ENCODE results near the gene PLEKHA5. TPM values are rescaled to one million over a fixed set of nuclear protein-coding genes. Genes with fewer than 3 reads are reported as not detected.
"Not testable (repeated sequence)": the region's sequence is repeated elsewhere in the genome, so short reads cannot be mapped to it uniquely, and the experiment has no call there.

Gene PLEKHA5
- total RNA-seq, 2 donors from 2014 or later, result 8.9 to 10.3 TPM

DNA sequence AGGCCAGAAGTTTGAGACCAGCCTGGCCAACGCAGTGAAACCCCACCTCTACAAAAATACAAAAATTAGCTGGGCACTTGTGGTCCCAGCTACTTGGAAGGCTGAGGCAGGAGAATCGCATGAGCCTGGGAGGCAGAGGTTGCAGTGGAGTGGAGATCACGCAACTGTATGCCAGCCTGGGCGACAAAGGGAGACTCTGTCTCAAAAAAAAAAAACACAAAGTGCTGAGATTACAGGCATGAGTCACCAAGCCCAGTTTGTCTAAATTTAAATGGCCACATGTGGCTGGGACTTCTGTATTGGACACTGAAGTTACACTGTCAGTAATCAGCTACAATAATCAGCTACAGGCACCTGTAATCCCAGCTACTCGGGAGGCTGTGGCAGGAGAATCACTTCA lies 208.9 kb downstream of the PLEKHA5 start:
- Mint-ChIP-seq H3K36me3 (ENCODE audit: low read depth) (no peaks in the 10 kb centered on the region), H3K4me1 (peaks cover 2% of the 10 kb centered on the region), H3K27ac (no peak overlapping the region), H3K27me3 (no peaks in the 10 kb centered on the region), H3K4me3 (no peak overlapping the region)
- no peak for ATAC-seq
- DNase-seq, result no peak
- no peaks in the 10 kb centered on the region for H3K9me3 ChIP-seq (ENCODE audit: control insufficient read depth, low read length, poor library complexity, severe bottlenecking)

DNA sequence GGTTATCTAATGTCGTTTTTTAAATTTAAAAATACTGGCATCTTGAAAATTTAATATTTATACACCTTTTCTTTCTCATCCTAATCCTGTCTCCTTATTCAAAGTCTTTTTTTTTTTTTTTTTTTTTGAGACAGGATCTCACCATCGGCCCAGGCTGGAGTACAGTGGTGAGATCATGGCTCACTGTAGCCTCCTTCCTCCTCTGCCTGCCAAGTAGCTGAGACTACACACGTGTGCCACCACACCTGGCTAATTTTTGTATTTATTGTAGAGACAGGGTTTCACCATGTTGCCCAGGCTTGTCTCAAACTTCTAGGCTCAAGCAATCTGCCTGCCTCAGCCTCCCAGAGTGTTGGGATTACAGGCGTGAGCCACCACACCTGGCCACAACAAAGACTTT lies 221.3 kb downstream of the PLEKHA5 start:
- not testable (repeated sequence) for H3K4me1 Mint-ChIP-seq; H3K9me3 ChIP-seq (ENCODE audit: control insufficient read depth, low read length, poor library complexity, severe bottlenecking); H3K4me3 Mint-ChIP-seq; ATAC-seq; H3K36me3 Mint-ChIP-seq (ENCODE audit: low read depth); H3K27me3 Mint-ChIP-seq; DNase-seq
- H3K27ac Mint-ChIP-seq, result peak overlapping the region; percentile 51

GRCh38 chr12:19351346-19351745 lies 221.8 kb downstream of the PLEKHA5 start:
- no peak for ATAC-seq
- peak overlapping the region; percentile 51 for H3K27ac Mint-ChIP-seq
- H3K4me1 Mint-ChIP-seq, result no peaks in the 10 kb centered on the region
- H3K9me3 ChIP-seq (ENCODE audit: control insufficient read depth, low read length, poor library complexity, severe bottlenecking), result no peaks in the 10 kb centered on the region
- DNase-seq, result no peak
- H3K36me3 Mint-ChIP-seq (ENCODE audit: low read depth), result peaks cover 5% of the 10 kb centered on the region
- H3K4me3 Mint-ChIP-seq, result no peak overlapping the region
- no peaks in the 10 kb centered on the region for H3K27me3 Mint-ChIP-seq

DNA sequence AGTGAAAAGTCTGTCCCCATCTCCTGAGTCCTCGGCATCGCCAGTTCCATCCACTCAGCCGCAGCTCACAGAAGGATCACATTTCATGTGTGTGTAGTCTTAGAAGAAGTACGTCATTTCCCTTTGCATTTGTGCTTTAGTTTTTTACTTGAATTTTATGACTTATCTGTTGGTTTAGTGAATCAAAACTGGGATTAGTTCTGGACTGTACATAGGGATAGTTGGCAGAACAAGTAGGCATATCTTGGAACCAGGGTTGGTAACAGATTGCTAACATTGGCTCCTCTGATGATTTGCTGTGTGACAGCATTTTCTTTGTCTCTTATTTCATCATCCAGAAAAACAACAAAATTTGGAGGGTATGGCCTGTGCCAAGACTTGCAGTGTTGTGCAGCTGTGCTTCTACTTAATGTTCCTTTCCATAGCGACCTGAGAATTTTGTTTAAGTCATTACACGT lies 240.2 kb downstream of the PLEKHA5 start:
- Mint-ChIP-seq H3K27me3 (no peaks in the 10 kb centered on the region), H3K36me3 (ENCODE audit: low read depth) (peaks cover 3% of the 10 kb centered on the region), H3K4me3 (no peak overlapping the region), H3K4me1 (no peaks in the 10 kb centered on the region), H3K27ac (no peak overlapping the region)
- H3K9me3 ChIP-seq (ENCODE audit: control insufficient read depth, low read length, poor library complexity, severe bottlenecking), result no peaks in the 10 kb centered on the region
- ATAC-seq (no peak), DNase-seq (no peak)

DNA sequence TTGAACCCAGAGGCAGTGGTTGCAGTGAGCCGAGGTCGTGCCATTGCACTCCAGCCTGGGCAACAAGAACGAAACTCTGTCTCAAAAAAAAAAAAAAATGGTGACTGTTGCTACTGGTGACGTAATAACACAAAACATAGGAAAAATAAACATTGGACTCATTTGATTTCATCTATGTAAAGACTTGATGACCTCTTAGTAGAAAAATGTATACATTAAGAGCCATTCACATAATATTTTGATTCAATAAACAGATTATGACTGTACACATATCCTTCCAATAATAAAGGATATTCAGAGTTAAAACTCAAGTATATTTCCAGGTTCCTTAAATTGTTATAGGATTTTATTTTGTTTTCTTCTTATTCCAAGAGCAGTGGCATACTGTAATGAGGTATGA lies 244.1 kb downstream of the PLEKHA5 start:
- Mint-ChIP-seq H3K27me3 (no peaks in the 10 kb centered on the region), H3K36me3 (ENCODE audit: low read depth) (peaks cover 3% of the 10 kb centered on the region), H3K4me3 (no peak overlapping the region), H3K27ac (no peak overlapping the region), H3K4me1 (no peaks in the 10 kb centered on the region)
- ATAC-seq (no peak), DNase-seq (no peak)
- no peaks in the 10 kb centered on the region for H3K9me3 ChIP-seq (ENCODE audit: control insufficient read depth, low read length, poor library complexity, severe bottlenecking)

DNA sequence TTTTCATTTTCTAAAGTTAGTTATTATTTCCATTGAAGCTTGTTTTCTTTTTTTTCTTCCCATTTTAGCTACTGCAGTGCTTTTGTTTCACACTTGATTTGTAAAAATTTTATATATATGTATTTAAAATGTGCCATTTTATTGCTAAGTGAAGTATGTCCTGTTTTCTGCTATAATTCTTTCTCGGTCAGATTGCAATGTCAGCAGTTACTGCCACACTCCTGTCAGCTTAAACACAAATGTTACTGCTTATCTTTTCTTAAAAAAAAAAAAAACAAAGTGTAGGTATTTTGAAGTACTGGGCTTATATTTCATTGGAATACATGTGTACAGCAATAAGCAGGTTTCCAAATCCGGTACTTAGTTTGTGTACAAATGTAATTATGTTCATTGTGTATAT lies 246.4 kb downstream of the PLEKHA5 start:
- ATAC-seq (no peak), DNase-seq (no peak)
- no peaks in the 10 kb centered on the region for H3K4me1 Mint-ChIP-seq
- no peak overlapping the region for H3K4me3 Mint-ChIP-seq
- no peak overlapping the region for H3K27ac Mint-ChIP-seq
- peaks cover 3% of the 10 kb centered on the region for H3K36me3 Mint-ChIP-seq (ENCODE audit: low read depth)
- H3K9me3 ChIP-seq (ENCODE audit: control insufficient read depth, low read length, poor library complexity, severe bottlenecking), result no peaks in the 10 kb centered on the region
- H3K27me3 Mint-ChIP-seq, result no peaks in the 10 kb centered on the region

DNA sequence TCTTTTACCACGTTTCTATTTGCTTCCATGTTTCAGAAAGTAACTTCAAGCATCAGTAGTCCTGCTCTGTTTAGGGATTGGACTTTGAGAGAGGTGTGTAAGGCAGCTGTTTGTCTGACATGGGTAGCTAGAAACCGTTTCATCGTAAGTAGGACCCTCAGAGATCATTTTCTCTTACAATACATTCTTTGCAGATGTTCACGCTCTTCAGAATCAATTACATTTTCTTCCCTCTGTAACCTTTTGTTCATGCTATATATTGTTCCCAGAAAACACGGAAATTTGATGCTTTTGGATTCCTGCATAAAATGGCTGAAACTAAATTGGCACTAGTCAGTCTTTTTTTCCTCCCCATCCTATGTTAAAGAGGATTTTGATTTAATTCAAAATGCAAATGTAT lies 247.2 kb downstream of the PLEKHA5 start:
- Mint-ChIP-seq H3K27me3 (no peaks in the 10 kb centered on the region), H3K4me3 (no peak overlapping the region), H3K27ac (no peak overlapping the region), H3K4me1 (no peaks in the 10 kb centered on the region), H3K36me3 (ENCODE audit: low read depth) (peaks cover 3% of the 10 kb centered on the region)
- ATAC-seq, result no peak
- H3K9me3 ChIP-seq (ENCODE audit: control insufficient read depth, low read length, poor library complexity, severe bottlenecking), result no peaks in the 10 kb centered on the region
- no peak for DNase-seq

- H3K27me3 Mint-ChIP-seq, result no peaks in the 10 kb centered on the region
- peak overlapping the region; percentile 3 for H3K27ac Mint-ChIP-seq
- DNase-seq (no peak), ATAC-seq (peak; percentile 82)
- no peak overlapping the region for H3K4me3 Mint-ChIP-seq
- no peaks in the 10 kb centered on the region for H3K9me3 ChIP-seq (ENCODE audit: control insufficient read depth, low read length, poor library complexity, severe bottlenecking)
- H3K4me1 Mint-ChIP-seq, result peaks cover 2% of the 10 kb centered on the region
- H3K36me3 Mint-ChIP-seq (ENCODE audit: low read depth), result no peaks in the 10 kb centered on the region
Measured at GRCh38 chr12:19382111-19382526, 252.6 kb downstream of the PLEKHA5 start.

DNA sequence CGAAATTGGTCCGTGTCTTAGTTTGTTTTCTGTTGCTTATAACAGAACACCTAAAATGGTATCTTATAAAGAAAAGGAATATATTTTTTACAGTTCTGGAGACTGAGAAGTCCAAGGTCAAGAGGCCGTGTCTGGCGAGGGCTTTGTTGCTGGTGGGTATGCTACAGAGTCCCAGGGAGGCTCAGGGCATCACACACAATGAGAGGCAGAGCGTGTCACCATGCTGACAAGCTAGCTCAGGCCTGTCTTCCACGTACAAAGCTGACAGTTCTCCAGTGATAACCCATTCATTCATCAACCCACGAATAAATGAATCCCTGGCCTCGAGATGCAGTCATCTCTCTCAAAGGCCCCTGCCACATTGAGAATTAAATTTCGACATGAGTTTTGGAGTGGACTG lies 253.0 kb downstream of the PLEKHA5 start:
- ATAC-seq, result no peak
- Mint-ChIP-seq H3K27me3 (no peaks in the 10 kb centered on the region), H3K4me3 (no peak overlapping the region), H3K36me3 (ENCODE audit: low read depth) (no peaks in the 10 kb centered on the region), H3K4me1 (peaks cover 2% of the 10 kb centered on the region), H3K27ac (peak overlapping the region; percentile 3)
- DNase-seq, result no peak
- no peaks in the 10 kb centered on the region for H3K9me3 ChIP-seq (ENCODE audit: control insufficient read depth, low read length, poor library complexity, severe bottlenecking)

DNA sequence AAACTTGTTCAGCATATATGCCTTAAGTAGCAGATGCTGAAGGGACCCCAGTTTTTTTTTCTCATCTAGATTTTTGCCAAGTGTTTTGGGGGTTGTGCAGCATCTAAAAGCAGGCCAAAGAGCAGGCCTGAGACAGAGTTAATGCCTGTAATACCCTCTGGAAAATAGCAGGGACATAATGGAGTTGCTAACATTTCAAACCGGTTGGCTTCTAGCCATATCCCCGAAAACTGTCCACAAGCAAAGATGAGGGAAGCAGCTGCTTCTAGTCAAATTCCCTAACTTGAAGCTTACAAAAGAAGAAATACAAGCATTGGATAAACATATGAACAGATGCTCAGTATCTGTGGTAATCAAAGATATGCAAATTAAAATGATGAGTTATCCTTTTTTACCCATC lies 257.6 kb downstream of the PLEKHA5 start:
- DNase-seq (no peak), ATAC-seq (no peak)
- H3K9me3 ChIP-seq (ENCODE audit: control insufficient read depth, low read length, poor library complexity, severe bottlenecking), result no peaks in the 10 kb centered on the region
- Mint-ChIP-seq H3K4me3 (no peak overlapping the region), H3K27me3 (peaks cover 4% of the 10 kb centered on the region), H3K27ac (no peak overlapping the region), H3K36me3 (ENCODE audit: low read depth) (no peaks in the 10 kb centered on the region), H3K4me1 (peaks cover 1% of the 10 kb centered on the region)

- ATAC-seq, result no peak
- no peaks in the 10 kb centered on the region for H3K9me3 ChIP-seq (ENCODE audit: control insufficient read depth, low read length, poor library complexity, severe bottlenecking)
- no peaks in the 10 kb centered on the region for H3K36me3 Mint-ChIP-seq (ENCODE audit: low read depth)
- H3K4me3 Mint-ChIP-seq, result no peak overlapping the region
- DNase-seq, result no peak
- H3K27me3 Mint-ChIP-seq, result peaks cover 4% of the 10 kb centered on the region
- no peak overlapping the region for H3K27ac Mint-ChIP-seq
- no peaks in the 10 kb centered on the region for H3K4me1 Mint-ChIP-seq
Measured at GRCh38 chr12:19388131-19388549, 258.6 kb downstream of the PLEKHA5 start.

DNA sequence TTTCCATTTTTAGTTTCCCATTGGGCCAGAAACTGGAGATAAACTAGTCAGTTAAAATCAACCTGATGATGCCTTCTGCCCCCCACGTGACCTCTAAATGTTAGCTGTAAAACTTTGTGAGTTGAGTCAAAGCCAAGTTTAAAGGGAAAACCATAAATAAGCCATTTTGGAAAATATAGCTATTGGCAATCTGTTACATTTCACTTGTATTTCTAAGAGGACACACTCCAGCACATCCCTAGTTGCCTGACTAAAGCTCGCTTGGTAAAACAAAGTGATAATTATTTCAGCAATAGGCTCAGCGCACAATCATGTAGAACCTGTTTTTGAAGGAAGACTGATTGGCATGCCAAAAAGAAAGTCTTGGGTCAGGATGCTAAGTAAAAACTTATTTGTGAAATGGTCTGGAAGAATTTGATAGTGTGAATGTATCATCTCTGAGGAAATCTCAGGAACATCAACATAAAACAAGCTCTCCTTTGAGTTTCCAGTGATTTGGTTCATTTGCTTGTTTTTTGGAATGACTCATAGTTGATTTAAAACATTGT lies 260.6 kb downstream of the PLEKHA5 start:
- no peaks in the 10 kb centered on the region for H3K9me3 ChIP-seq (ENCODE audit: control insufficient read depth, low read length, poor library complexity, severe bottlenecking)
- no peak overlapping the region for H3K4me3 Mint-ChIP-seq
- DNase-seq, result no peak
- no peaks in the 10 kb centered on the region for H3K36me3 Mint-ChIP-seq (ENCODE audit: low read depth)
- no peak for ATAC-seq
- H3K27me3 Mint-ChIP-seq, result peaks cover 4% of the 10 kb centered on the region
- no peak overlapping the region for H3K27ac Mint-ChIP-seq
- H3K4me1 Mint-ChIP-seq, result no peaks in the 10 kb centered on the region

- H3K27ac Mint-ChIP-seq; H3K4me1 Mint-ChIP-seq; H3K36me3 Mint-ChIP-seq (ENCODE audit: low read depth); H3K27me3 Mint-ChIP-seq; DNase-seq; H3K4me3 Mint-ChIP-seq; ATAC-seq; H3K9me3 ChIP-seq (ENCODE audit: control insufficient read depth, low read length, poor library complexity, severe bottlenecking): not testable (repeated sequence)
Measured at GRCh38 chr12:19392644-19393043, 263.1 kb downstream of the PLEKHA5 start.

- no peak for DNase-seq
- no peaks in the 10 kb centered on the region for H3K36me3 Mint-ChIP-seq (ENCODE audit: low read depth)
- no peak overlapping the region for H3K27ac Mint-ChIP-seq
- H3K4me3 Mint-ChIP-seq, result no peak overlapping the region
- H3K9me3 ChIP-seq (ENCODE audit: control insufficient read depth, low read length, poor library complexity, severe bottlenecking), result no peaks in the 10 kb centered on the region
- H3K4me1 Mint-ChIP-seq, result no peaks in the 10 kb centered on the region
- H3K27me3 Mint-ChIP-seq, result peaks cover 4% of the 10 kb centered on the region
- no peak for ATAC-seq
Measured at GRCh38 chr12:19394385-19394784, 264.9 kb downstream of the PLEKHA5 start.
